Mammary epithelial cell (primary cell): Measurements from ENCODE around the gene RNF168.

Experiments
- CTCF ChIP-seq, 2 donors: IDR thresholded peaks in 1 of 2; conservative IDR thresholded peaks in 1 of 2; 2 replicates each; pipeline ENCODE4 v1.5.1; 2011 to 2012; ENCODE audit warnings: inconsistent platforms in 2 of 2, low read length in 2 of 2, mild to moderate bottlenecking in 2 of 2, control low read depth in 1 of 2, low read depth in 1 of 2; ENCODE audit not compliant: insufficient read depth in 1 of 2; ENCODE audit errors: extremely low read depth in 1 of 2
- EZH2 ChIP-seq: IDR thresholded peaks from 2 replicates; pipeline ENCODE4 v1.6.1; 2012; ENCODE audit warnings: low read length, inconsistent platforms, borderline replicate concordance

GRCh38 chr3:196432137-196432879, 71.3 kb downstream of the RNF168 start, which contains the start of gene UBXN7:
- no peak for TF ChIP-seq CTCF (conservative IDR thresholded peaks at IDR 0.05 in 1 of 2, IDR thresholded peaks at IDR 0.05 in 1 of 2; ENCODE audit: extremely low read depth in 1 of 2, insufficient read depth in 1 of 2, low read depth in 1 of 2, low read length in 2 of 2)
- TF ChIP-seq EZH2: no peak
